AG09319 (cell line): Measurements from ENCODE around the gene PADI2.

Experiments used
- DNase-seq: peaks from one replicate; pipeline ENCODE4 v3.0.0-alpha.2; 2010; ENCODE audit warnings: low read depth; ENCODE audit errors: extremely low read depth
- TF ChIP-seq, protein P1 (sequence below): IDR thresholded peaks from 2 replicates; pipeline ENCODE4 v1.5.1; 2011; ENCODE audit warnings: low read depth, mild to moderate bottlenecking, inconsistent platforms, low read length, moderate library complexity

Gene PADI2

DNA sequence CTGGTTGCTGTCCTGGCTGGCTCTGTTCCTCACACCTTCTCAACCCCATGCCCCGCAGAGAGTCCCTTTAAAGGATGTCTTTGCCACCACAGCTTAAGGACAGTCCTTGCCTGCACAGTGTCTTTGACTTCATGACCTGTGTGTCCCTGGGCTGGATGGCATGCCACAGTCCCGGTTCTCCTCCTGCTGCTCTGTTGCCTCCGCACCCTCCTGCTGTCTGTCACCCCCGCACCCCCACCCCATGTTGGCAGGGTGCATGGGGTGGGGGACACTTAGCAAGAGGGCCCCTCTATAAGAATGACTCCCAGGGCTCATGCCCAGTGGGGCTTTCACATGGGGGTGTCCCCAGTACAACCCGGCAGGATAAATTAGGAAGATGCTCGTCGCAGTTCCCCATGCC is 44.1 kb upstream of the PADI2 start:
- no peak for DNase-seq
- TF ChIP-seq, protein P1, sequence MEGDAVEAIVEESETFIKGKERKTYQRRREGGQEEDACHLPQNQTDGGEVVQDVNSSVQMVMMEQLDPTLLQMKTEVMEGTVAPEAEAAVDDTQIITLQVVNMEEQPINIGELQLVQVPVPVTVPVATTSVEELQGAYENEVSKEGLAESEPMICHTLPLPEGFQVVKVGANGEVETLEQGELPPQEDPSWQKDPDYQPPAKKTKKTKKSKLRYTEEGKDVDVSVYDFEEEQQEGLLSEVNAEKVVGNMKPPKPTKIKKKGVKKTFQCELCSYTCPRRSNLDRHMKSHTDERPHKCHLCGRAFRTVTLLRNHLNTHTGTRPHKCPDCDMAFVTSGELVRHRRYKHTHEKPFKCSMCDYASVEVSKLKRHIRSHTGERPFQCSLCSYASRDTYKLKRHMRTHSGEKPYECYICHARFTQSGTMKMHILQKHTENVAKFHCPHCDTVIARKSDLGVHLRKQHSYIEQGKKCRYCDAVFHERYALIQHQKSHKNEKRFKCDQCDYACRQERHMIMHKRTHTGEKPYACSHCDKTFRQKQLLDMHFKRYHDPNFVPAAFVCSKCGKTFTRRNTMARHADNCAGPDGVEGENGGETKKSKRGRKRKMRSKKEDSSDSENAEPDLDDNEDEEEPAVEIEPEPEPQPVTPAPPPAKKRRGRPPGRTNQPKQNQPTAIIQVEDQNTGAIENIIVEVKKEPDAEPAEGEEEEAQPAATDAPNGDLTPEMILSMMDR: no peak

GRCh38 chr1:17162941-17163340 is 43.7 kb upstream of the PADI2 start:
- no peak for DNase-seq
- TF ChIP-seq, protein P1: no peak

GRCh38 chr1:17161926-17162800 is 42.9 kb upstream of the PADI2 start:
- DNase-seq: no peak
- TF ChIP-seq, protein P1: no peak

DNA sequence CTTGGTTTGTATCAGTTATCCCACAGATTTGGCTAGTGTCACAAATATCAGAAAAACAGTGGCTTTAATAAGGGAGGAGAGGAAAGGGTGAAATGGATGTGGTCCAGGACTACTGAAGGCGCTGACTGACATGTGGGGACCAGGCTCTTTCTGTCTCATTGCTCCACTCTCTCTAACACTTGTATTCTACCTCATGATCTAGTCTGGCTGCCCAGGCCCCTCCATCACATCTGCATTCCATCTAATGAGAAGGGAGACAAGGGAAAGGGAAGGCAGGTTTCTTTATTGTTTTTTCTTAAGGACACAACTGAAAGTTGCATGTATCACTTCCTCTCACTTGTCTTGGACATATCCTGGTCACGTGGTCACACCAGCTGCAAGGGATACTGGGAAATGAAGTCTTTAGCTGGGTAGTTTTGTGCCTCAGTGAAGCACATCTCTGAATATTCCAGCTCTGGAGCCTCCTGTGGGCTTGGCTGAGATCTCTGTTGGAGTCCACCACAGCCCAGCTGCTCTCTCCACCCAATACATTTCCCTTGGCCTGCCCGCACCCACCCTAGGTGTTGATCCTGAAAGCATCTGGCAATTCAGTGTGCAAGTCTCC is 42.0 kb upstream of the PADI2 start:
- TF ChIP-seq, protein P1: no peak
- DNase-seq: no peak

DNA sequence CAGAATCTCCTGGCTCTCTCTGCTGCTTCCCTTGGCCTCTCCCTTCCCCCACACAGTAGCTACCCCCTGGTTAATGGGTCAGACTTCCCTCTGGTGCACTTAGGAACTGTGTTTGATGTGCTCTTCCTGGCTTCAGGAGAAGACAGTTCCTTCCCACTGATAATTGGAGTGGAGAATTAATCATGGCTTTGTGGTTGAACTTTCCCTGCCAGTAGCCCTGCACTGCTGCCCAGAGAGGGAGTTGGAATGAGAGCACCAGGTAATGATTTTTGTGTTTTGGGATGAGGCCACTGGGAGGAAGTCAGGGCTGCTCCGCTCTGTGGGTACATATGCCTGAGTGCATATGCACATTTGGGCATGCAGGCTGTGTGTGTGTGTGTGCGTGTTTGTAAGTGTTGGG is 39.7 kb upstream of the PADI2 start:
- TF ChIP-seq, protein P1: no peak
- DNase-seq: no peak

GRCh38 chr1:17156108-17156507 is 36.9 kb upstream of the PADI2 start:
- no peak for DNase-seq
- TF ChIP-seq, protein P1: no peak

GRCh38 chr1:17155257-17155920 is 36.1 kb upstream of the PADI2 start:
- TF ChIP-seq, protein P1: no peak
- no peak for DNase-seq
